GM19025 (cell line): Measurements from ENCODE around the gene REXO4.
"Not testable (repeated sequence)": the region's sequence is repeated elsewhere in the genome, so short reads cannot be mapped to it uniquely, and the experiment has no call there.

Experiments used
- ATAC-seq: cut with Tn5 transposase; IDR thresholded peaks from one replicate; pipeline ENCODE4 v1.9.1; 2021; ENCODE audit warnings: mild to moderate bottlenecking, low read depth, moderate library complexity; ENCODE audit not compliant: unreplicated experiment

Gene REXO4

DNA sequence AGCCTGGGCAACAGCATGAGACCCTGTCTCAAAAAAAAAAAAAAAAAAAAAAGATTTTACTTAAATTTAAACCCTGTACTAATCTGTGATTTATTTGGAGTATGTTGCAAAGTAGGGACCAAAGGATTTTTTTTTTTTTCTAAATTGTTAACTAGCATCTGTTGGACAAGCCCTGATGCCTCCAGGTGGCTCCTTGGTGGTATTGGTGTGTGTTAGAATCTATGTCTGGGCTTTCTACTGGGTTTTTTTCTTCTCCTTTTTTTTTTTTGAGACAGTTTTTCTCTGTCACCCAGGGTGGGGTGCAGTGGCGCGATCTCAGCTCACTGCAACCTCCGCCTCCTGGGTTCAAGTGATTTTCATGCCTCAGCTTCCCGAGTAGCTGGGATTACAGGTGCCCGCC is 34.1 kb upstream of the REXO4 start:
- not testable (repeated sequence) for ATAC-seq

- no peak for ATAC-seq
Measured at GRCh38 chr9:133449760-133450159, 31.9 kb upstream of the REXO4 start.

- no peak for ATAC-seq
Measured at GRCh38 chr9:133448487-133448972, 30.7 kb upstream of the REXO4 start.

- ATAC-seq: no peak
Measured at GRCh38 chr9:133445293-133445969, 27.6 kb upstream of the REXO4 start.

- ATAC-seq: no peak
Measured at GRCh38 chr9:133443982-133444381, 26.2 kb upstream of the REXO4 start.

GRCh38 chr9:133443248-133443647 is 25.4 kb upstream of the REXO4 start:
- ATAC-seq: no peak

DNA sequence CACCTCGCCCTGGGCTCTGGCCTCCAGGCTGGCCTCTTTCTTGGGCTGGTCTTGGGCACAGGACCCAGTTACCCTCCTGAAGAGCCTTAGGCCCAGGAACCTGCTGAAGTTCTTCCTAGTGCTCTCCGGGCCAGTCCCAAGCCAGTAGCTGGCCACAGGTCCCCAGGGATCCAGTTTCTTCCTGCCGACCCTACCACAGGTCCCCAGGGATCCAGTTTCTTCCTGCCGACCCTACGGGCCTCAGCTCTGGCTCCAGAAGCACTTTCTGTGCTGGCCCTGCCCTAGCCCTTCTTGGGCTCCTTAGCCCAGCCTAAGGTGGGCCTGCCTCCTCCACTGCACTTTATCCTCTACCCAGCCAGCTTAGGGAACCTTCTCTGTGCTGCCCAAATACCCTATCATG is 23.8 kb upstream of the REXO4 start:
- no peak for ATAC-seq

DNA sequence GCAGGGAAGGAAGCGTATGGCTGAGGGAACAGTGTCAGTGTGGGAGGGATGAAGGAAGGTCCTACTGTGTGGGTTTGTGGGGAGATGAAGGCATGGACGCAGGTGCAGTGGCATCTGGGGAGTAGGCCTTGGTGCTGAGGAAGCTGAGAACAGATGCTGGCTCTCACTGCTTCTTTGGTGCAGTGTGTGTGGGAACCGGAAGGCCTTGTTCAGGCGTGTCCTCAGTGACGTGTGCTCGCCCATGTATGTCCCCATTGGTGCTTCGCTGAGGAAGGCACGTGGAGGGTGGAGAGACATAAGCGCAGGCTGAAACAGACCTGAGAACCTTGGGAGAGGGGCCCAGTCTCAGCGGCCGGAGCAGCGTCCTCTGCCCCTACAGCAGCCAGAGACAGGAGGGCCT is 23.1 kb upstream of the REXO4 start:
- no peak for ATAC-seq

DNA sequence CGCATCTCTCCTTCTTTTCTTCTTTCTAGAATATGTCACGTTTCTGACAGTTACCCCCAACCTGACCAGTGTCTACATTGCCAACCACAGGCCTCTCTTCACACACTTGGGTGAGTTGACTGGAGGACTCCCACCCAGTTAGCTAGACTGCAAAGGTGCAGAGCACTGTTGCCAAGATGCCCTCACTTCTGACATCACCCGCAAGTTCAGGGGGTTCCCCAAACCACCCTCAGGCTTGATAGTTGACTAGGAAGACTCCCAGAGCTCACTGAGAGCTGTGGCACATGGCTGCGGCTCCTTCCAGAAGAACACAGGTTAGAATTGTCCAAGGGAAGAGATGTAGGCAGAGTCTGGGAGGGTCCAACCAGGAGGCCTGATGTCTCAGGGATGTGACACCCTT is 21.5 kb upstream of the REXO4 start:
- no peak for ATAC-seq

DNA sequence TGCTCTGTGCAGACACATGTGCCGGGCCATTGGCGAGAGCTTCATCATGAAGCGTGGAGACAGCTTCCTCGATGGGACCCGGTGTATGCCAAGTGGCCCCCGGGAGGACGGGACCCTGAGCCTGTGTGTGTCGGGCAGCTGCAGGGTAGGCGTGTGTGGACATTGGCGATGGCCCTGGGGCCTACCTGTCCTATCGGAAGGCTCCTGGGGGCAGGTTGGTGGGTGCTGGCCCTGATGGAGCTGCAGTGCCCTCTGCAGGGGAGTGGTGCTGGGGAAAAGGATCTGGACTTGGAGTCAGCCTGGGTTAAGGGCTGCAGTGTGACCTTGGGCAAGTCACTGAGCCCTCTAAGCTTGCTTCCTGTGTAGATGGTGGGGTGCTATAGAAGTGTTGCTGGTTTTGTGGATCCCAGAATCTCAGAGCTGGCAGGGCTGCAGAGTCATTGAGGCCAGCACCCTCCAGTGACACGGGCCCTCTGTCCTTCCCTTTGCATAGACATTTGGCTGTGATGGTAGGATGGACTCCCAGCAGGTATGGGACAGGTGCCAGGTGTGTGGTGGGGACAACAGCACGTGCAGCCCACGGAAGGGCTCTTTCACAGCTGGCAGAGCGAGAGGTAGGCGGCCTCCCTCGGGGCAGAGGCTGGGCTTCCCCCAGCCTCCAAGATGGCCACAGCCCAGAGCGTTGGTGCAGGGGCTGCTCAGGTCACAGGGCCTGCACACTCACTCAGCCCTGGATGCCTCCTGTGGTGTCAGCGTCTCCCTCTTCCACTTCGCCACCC is 20.1 kb upstream of the REXO4 start:
- ATAC-seq: no peak

GRCh38 chr9:133436681-133437080 is 18.9 kb upstream of the REXO4 start:
- no peak for ATAC-seq

DNA sequence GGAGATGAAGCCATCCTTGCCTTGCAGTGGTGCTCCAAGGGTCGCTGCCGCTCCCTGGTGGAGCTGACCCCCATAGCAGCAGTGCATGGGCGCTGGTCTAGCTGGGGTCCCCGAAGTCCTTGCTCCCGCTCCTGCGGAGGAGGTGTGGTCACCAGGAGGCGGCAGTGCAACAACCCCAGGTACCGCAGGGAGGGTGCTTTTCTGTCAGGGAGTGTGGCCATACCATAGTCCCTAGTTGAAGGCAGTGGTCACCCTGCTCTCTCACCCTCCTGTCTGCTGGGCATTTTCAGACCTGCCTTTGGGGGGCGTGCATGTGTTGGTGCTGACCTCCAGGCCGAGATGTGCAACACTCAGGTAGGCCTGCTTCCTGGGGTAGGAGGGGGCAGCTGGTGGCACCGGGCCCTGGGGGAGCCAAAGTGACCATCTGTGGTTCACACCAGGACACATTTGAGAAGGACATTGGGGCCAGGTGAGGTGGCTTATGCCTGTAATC is 15.6 kb upstream of the REXO4 start:
- ATAC-seq: no peak

DNA sequence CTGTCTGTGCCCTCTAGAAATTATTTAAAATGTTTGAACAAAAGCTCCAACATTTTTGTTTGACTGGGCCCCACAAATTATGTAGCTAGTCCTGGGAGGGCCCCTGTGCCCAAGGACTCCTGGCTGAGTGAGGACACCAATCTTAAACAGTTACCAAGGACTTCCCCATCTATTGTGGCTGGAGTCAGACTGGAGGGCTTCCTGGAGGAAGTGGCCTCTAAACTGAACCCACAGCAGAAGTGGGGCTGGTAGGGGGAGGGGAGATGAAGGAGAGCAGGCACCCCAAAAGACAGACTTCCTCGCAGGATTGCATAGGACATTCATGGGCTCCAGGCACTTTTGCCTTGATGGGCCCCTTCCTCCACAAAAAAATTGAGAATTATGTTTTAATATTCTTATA is 12.4 kb upstream of the REXO4 start:
- ATAC-seq: no peak

DNA sequence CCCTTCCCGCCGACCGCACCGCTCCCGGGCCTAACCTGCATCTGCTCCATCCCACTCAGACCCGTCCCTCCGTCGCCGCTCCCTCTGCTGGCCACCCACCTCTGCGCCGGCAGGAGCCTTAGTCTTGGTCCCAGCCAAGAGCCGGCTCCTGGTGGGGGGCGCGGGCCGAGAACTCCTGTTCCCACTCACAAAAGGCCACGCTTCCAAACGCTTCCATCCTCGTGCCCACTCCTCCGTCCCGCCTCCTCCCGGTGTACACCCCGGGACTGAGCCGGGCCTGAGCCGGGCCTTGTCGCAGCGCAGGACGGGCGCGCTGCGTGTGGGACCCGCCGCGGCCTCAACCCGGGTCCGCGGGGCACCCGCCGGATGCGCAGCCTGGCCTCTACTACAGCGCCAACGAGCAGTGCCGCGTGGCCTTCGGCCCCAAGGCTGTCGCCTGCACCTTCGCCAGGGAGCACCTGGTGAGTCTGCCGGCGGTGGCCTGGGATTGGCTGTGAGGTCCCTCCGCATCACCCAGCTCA is 11.9 kb upstream of the REXO4 start:
- no peak for ATAC-seq

DNA sequence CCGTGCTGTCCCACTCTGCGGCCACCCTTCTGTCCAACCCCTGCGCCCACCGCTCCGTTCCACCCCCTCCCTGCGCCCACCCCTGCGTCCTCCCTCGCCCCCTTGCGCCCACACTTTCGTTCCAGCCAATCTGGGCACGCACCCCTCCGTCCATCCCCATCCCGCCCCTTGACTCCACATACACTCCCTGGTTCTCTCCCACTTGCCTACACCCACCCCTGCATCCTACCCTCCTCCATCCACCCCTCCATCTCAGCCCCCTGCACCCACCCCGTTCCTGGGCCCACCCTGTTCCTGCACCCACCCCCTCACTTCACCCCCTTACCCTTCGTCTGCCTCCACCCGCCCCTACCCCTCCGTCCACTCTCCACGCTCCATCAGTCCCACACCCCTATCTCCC is 11.4 kb upstream of the REXO4 start:
- ATAC-seq: no peak

DNA sequence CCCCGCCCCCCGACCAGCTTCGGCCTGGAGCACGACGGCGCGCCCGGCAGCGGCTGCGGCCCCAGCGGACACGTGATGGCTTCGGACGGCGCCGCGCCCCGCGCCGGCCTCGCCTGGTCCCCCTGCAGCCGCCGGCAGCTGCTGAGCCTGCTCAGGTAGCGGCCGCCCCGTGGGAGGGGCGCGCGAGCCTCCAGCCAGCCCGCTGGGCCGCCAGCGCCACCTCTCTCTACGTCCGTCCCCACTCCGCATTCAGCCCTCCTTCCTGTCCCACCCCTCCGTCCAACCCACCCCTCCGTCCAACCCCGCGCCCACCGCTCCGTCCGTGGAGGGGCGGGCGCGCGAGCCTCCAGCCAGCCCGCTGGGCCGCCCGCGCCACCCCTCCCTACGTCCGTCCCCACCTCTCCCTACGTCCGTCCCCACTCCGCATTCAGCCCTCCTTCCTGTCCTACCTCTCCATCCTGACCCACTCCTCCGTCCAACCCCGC is 10.8 kb upstream of the REXO4 start:
- no peak for ATAC-seq

- no peak for ATAC-seq
Measured at GRCh38 chr9:133427658-133428348, 10.0 kb upstream of the REXO4 start.

DNA sequence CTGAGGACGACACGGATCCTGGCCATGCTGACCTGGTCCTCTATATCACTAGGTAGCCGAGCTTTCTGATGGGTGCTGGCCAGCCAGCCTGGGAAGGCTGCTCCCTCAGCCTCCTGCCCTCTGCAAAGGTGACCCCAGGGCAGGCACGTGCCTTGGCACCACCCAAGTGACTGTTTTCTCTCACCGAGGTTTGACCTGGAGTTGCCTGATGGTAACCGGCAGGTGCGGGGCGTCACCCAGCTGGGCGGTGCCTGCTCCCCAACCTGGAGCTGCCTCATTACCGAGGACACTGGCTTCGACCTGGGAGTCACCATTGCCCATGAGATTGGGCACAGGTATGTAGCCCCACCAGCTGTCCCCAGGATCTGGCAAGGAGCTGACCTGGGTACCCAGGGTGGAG is 8.2 kb upstream of the REXO4 start:
- ATAC-seq: no peak

GRCh38 chr9:133425049-133425632 is 7.3 kb upstream of the REXO4 start:
- ATAC-seq: no peak

DNA sequence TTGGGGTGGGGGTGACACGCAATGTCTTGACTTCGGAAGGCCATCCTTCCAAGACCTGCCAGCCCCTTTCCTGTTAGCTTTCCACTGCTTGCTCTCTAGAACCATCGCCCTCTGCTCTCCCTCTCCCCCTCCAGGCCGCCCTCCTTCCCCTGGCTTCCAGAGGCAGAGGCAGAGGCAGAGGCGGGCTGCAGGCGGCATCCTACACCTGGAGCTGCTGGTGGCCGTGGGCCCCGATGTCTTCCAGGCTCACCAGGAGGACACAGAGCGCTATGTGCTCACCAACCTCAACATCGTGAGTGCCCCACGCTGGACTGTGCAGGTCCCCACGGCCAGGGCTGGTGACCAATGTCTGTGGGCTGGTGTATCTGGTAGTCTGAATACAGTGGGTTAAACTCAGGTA is 6.4 kb upstream of the REXO4 start:
- no peak for ATAC-seq

- no peak for ATAC-seq
Measured at GRCh38 chr9:133423216-133423615, 5.4 kb upstream of the REXO4 start.
